GM19025 (cell line): Measurements from ENCODE around the gene PAX5.
"Not testable (repeated sequence)": the region's sequence is repeated elsewhere in the genome, so short reads cannot be mapped to it uniquely, and the experiment has no call there.

Experiments used
- ATAC-seq: cut with Tn5 transposase; IDR thresholded peaks from one replicate; pipeline ENCODE4 v1.9.1; 2021; ENCODE audit warnings: mild to moderate bottlenecking, low read depth, moderate library complexity; ENCODE audit not compliant: unreplicated experiment

Gene PAX5

DNA sequence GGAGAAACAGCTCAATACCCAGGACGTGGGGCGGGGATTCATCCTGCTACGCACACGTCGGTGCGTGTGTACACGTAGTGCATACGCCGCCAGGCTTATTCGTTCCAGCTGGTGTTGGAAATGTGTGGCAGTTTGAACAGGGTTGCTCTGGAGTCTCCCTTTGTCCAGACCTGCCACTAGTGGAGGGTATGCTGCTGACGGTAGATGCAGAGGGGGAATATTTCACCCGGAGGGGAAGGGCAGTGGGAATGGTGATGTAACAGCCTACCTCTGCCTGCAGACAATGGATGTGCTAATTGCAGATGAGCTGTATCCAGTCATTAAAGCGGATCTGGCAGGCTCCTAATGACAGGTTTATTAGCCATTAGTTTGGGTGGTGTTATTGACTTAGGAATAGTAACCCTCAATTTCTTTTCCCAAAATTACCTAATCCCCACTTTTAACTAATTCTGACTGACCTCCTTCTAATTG lies 142.7 kb downstream of the PAX5 start:
- ATAC-seq = no peak

DNA sequence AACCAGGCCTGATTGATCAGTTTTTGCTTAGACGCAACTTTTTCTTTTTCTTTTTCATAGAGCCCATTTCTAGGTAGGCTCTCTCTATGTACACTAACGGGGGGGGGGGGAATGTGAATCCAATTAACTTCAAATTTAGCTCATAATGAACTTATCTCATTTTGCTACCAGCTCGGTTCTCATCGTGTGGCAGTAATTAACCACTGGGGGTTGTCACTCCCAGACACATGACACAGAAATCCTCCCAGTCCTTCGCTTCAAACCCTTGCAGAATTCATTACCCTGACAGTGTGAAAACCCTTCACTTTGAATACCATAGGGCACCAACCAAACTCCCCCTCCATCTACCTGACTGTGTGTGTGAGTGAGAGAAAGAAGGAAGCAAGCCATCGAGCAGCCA lies 144.2 kb downstream of the PAX5 start:
- no peak for ATAC-seq

DNA sequence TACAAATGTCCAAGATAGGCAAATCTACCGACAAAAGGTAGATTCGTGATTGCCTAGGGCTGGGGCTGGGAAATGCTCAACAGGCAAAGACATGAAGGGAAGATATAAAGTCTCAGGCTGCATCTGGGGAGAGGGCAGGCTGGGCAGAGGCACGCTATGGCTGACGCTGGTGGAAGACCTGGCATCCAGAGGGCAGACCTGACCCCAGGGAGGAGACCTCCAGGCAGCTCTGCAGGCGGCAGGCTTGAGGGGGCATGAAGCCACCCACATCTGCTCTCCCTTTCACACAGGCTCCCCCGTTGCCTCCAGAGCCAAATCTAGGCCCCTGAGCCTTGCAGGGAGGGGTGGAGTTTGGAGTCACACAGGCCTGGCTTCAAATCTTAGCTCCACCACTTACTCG lies 145.5 kb downstream of the PAX5 start:
- no peak for ATAC-seq

DNA sequence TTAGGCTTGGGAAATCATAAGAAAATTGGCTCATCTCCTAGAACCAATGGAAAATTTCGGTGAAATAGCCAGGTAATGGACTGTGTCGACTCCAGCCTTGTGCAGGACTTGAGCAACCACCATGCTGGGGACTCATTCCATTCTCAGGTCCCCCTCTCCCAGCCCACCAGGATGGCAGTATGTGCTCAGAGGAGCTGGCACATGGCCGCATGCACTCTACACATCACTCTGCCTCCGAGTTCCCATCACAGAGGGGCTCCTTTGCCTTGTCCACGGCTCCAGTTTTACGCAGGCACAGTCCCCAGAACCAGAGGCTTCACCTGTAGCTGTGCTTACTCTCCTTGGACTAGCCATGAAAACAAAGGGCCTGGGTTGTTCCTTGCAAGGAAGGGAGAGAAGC lies 149.3 kb downstream of the PAX5 start:
- ATAC-seq = no peak

DNA sequence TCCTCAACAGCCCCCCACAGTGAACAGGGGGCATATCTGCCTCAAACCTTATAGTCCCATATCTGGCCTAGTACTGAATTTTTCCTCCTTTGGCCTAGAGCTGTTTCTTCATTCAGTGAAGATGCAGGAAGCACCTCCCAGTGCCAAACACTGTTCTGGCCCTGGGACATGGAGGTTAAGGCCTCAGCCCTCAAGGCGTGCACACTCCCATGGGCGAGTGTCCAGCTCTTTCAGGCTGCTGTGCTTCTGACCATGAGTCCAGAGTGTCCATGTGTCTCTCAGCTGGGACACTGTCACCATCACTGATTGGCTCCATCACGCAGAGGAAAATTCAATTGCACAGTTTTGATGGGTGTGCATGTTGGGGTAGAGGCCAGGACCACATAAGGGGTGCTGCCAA lies 151.5 kb downstream of the PAX5 start:
- ATAC-seq = no peak

DNA sequence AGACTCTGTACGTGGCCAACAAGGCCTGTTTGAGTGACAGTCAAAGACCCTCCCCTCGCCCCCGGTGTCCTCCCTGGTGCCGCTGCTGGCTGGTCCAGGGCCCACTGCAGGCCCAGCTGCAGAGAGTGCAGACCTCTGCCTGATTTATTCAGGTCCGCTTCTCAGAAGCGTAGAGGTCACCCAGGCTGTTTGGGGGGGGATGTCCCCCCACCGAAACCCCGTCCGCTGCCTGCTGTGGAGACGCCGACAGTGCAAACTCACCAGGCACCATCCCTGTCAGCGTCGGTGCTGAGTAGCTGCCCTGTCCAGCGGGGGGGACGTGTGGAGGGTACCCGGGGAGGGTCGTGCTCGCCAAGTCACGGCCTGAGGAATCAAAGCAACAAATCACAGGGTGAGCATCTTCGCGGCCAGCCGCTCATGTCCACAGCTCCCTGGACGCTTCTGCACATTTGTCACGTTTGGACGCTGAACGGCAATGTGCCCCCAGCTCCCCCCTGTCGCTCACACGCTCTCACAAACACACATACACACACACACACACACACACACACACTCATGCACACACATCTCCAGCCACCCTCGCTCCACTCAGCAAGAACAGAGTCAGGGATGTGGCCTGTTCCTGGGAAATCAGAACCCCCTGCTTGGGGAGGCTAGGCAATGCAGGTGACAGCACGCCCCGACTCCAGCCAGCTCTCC lies 152.2 kb downstream of the PAX5 start:
- no peak for ATAC-seq

DNA sequence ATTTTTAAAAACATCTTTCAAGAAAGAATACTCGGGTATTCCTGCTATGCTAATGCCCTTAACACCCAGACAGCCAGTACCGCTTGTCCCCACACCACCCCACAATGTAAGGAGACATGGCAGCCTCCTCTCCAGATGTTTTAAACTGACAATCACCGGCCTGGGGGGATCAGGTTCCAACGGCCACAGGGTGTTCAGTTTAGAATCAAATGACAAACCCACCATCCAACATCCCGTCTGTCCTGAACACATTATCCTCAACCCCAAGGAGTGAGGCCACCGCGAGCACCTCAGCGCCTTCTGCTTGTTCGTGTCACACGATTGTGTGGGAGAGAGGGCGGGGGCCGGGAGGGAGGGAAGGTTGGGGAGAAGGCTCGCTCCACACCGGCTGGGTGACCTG lies 152.8 kb downstream of the PAX5 start:
- ATAC-seq = no peak

DNA sequence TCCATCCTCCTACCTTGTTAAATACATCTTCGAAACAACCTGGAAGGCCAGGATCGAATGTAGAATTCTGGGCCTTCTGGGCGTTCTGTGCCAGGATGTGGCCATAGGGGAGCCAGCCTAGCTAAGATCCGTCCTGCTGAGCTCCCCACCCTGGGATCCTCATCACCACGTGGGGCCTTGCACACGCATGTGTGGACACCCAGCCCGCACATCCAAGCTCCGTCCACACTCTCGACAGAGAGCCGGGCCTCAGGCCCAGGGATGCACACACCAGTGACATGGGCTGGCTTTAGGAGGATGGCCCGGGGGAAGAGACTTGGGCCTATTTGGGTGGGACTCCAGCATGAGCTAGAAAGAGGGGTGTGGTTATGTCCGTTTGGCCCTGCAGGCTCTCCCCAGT lies 154.0 kb downstream of the PAX5 start:
- ATAC-seq = no peak

DNA sequence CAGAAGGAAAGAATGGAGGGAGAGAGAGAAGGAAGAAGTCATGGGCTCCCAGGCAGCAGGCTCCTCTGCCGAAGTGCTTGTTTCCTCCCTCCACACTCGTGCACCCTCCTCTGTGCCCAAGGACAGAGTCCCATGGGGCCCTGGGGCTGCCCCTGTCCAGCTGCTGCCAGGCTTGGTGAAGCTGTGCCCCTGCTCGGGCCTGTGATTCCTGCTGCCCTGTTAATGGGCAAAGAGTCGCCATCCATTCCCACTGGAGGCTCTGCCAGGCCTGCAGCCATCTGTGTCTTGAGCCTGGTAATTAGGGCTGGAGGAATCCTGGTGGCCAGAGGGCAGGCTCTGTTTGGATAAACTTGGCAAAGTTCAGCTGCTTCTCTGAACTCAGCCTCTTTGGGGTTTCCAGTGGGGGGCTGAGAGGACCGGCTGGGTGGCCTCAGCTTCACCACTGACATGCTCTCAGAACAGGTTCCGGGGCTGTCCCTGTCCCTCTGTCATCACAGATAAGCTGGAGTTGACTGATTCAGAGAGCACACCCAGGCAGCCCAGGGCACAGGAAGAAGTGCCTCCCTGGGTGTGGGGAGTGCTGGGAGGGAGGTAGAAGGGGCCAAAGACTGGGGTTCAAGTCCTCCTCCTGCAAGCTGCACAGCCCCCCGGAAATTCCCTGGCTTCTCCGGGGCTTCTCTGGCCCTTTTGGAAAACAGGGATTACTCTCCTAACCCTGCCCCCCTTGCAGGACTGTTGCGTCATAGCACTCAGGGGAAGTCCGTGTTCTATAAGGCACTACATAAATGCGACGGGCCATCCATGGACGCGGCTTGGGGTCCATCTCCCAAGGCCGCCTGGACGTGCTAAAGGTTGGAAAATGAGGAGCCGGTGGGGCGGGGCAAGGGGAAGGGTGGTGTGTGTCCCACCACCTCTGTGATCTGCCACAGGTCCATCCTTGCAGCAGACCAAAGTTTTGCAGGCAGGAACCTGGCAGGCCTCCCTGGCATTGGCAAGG lies 154.8 kb downstream of the PAX5 start:
- ATAC-seq = peak; percentile 65

DNA sequence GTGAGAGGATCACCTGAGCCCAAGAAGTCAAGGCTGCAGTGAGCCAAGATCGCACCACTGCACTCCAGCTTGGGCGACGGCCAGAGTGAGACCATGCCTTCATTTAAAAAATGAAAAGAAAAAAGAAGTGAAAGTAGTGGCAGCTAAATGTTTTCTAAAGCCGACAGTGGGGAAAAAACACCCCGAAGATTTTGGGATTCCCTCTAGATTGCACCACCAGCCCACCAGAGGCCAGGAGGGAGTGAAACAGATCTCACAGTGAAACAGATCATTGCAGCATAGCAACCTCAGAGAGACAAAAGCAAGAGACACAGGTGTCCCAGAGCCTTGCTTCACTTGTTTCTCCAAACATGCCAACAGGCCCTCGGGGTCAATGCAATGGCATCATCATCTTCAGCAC lies 156.8 kb downstream of the PAX5 start:
- no peak for ATAC-seq

DNA sequence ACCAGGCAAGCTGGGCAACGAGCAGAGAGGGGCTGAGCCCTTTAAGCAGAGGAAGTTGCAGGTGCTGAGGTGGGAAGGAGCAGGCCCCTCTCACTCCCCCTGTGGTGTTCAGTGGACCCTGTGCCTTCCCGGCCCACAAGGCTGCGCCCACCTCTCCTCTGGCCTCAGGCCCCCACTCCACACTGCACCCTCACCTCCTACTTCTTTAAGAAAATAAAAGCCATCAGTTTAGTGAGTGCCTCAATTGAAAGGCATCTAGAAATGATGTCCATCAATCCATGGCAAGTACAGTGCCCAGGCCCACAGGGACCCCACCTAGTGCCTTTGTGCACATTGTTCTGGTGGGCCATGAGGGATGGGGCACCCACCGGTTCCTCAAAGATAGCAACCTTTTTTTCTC lies 158.0 kb downstream of the PAX5 start:
- ATAC-seq = no peak

DNA sequence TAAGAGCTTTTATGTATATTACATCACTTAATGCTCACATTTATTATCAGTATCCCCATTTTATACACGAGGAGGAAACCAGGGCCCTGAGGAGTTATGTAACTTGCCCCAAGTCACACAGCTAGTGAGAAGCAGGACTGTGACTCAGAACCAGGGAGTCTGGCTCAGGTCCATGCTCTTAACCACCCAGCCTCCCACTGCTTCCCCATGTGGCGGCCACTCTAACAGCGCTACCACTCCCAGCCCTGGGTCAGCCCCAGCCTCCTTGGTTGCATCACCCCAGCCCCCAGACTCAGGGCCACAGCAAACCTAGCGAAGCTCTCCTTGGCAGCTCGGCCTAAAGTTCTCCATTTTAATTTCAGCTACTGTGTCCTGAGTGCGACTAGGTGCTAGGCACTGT lies 159.1 kb downstream of the PAX5 start:
- ATAC-seq = no peak

DNA sequence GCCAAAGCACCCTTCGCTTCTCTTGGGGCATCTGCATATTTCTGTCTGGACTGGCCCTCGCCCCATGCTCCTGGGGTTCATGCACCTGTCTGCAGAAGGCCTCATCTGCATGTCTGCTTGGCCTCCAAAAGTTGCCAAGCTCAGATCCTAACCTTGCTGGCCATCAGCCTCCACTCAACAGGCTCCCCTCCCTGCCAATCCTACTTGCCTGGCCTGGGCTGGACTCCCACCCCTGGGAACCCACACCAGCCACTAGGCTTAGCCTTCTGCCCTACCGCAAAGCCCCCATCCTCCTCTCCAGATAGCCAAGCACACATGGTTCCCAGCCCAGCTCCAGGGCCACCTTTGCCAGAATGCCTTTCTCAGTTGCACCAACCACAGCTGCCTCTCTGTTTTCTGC lies 159.8 kb downstream of the PAX5 start:
- ATAC-seq = no peak

DNA sequence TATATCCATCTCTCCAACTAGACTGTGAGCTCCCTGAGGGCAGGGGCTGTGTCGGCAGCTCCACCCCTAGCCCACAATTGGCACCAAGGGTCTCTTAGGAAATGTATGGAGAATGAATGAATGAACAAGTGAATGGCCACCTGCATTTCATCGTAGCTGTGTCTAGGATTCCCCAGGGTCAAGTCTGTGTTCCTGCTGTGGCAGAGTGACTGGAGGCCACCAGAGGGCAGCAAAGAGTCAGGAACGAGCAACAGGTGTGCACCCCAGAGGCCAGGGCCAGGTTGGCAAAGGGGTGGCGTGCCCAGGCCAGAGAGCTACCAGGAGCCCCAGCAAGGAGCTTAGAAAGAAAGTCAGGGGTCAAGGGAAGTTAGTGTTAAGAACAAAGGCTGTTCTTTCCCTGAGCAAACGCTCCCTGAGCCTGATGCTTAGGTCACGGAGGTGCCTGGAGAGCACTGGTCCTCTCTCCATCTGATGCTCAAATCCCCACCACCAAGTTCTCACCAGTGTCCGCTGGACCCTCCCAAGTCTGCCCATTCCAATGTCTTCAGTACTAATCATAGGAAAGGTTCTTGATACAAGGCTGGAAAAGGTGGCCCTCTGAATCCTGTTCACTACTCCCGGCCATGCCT lies 160.7 kb downstream of the PAX5 start:
- ATAC-seq = no peak

DNA sequence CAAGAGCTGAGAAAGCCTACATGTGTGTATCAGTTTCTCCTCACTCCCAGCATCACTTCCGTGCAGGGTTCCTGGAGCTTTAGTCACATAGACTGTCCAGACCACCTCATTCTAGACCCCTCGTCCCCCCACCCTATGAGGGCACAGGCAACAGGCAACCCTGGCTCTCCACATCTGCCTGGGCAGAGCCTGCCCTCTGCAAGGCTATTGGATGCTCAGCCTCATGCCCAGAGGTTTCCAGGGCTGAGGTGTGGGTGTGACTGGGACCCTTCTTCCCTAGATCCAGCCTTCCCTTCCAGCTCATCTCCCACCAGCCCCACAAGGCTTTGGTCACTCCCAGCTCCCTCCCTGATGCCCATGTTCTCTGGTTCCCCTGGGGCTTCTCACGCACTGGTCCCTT lies 161.4 kb downstream of the PAX5 start:
- no peak for ATAC-seq

DNA sequence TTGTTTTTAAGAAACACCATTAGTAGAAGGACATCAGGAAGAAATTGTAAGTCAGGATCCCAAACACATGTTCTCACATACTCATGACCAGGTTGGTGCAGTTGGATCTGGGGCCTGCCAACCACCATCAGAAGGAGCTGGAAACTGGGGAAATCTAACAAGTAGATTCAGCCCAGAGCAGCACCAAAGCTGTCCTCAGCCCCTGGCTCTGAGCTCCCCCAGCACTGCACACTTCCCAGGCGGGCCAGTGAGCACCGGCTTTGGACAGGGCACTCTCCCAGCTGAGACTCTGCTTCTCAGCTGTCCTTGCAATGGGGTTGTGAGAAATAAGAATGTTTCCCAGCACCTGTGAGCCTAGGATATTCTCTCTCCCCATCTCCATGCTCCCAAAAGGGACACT lies 162.5 kb downstream of the PAX5 start:
- ATAC-seq = no peak

DNA sequence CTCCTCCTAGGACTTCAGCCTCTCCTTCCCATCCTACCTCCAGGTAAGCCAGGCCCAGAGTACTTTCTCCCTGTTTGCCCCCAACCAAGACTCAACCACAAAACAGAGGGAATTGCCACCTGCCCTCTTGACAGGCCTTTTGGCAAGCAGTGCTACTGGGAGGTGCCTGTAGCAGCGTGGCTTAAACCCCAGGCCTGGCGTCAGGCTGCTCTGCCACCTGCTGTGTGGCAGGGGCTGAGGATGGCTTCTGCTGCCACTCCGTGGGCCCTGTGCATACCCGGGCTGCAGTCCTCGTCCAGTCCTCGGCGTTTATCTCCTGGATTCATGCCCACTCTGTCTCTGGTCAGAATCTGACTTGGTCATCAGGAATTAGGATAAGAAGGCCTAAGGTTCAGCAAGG lies 163.1 kb downstream of the PAX5 start:
- no peak for ATAC-seq

DNA sequence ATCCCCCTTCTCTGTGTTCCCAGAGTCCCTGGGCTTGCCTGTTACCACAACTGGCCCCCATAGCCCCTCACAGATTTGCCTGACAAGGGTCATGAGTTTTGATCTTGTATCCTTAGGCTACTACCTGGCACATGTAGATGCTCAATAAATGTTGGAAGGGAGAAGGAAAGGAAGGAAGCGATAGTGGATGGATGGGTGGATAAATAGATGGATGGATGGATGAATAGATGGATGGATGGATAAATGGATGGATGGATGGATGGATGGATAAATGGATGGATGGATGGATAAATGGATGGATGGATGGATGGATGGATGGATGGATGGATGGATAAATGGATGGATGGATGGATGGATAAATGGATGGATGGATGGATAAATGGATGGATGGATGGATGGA lies 164.5 kb downstream of the PAX5 start:
- not testable (repeated sequence) for ATAC-seq

DNA sequence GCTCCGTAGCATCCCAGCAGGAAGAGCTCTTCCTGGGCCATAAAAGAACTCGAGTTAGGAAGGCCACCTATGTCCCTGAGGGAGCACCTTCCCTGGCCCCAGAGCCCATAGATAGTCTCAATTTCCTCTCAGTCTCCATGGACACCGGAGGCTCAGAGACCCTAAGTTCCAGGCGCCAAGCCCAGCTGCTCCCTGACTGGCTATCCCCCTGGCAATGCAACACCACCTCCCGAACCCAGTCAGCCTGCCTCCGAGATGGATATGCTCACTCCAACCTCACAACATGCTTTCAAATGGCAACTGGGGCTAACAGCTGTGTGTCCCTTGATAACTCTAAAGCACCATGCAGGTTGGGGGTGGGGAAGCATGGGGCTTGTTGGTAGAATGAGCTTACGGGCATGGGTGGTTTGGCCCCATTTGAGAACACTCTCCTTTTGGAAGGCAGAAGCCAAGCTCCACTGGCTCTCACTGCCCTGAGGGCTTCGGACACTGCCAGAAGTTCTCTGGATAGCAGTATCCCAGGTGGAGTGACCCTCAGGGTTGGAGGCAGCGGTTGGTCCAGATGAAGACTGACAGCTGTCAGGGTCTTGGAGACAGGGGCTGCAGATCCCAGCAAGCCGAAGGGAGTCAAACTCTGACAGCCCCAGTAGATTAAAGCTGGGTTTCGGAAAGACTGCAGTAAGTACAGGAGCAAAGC lies 165.3 kb downstream of the PAX5 start:
- ATAC-seq = no peak

DNA sequence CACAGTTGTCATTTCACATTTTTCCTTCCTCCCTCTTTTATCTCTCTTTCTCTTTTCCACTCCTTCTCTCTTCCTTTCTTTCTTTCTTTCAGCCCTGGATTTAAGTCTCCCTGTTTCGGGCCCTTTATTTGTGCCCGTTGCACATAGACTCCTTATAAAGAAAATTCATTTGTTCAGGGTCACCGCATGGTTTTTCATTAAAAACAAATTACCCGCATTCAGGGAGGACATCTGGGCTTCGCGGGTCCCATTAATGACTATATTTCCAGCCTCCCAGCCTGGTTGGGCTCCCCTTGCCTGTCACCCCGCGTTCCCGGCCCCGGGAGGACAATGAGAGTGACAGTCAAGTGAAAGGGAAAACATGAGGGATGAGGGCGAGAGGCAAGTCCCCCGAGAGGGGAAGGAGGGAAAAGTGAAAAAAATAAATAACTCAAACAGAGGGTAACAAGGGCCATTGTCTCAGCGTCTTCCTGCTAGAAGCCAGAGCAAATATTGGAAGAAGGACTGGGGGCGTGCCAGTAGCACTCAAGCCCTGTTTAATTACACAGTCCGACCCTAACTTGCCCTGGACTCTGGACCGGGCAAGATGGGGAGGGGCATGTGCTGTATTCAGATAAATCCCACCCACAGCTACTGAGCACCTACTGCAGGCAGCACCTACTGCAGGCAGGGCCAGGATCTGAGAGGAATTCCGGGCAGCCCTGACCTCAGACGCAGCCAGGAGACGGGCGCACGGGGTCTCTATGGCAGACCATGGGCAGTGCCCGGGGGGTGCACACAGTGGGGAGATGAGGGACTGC lies 166.2 kb downstream of the PAX5 start:
- no peak for ATAC-seq
